DMS153 treated with DMSO at 0.1 percent for 48 hours (cell line): ENCODE measurements around the gene SND1.

Experiments
- DNase-seq: peaks from one replicate; lab custom pipeline; 2025; ENCODE audit not compliant: unreplicated experiment; lab: John Stamatoyannopoulos, UW

SND1 gene

DNA sequence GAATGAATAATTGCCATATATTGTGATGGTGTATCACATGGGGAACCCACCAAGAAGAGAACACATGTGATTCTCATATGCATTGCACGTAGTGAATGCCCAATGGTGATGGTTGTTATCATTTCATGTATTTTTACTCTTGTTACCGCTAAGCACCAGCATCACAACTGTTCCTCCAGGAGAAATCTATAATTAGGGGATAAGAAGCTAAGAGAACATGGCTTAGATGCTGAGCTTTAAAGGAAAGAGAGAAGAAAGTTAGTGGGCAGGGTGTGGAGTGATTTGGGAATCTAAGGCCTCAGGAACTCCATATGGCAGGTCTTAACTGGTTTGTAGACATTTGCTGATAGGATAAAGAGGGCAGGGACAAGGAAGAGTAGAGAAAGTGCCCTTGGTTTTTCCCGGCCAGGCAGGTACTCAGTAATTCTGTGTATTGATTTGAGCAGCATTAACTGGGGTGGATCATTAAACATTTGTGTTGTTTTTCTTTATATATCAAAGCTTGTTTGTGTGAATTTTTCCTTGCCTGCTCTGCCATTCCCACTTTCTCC lies 233.3 kb downstream of the SND1 start:
- DNase-seq = no peak

DNA sequence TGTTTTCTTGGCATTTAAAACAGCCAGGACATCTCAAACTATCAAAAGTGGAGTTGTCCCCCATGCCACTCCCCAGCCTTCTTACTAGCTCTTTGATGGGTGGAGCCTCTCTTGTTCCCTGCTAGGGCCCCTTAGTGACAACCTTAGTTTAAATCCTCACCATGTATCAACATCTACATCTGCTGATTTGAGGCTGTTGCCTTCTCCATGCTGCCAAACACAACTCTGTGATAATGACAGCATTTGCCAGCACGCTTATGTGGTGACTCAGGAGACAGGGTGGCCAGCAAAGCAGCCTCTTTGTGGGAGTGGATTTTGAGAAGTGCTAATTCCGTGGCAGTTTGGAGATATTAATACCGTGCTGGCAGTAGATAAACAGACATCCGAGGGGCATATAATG lies 233.8 kb downstream of the SND1 start:
- DNase-seq = no peak

DNA sequence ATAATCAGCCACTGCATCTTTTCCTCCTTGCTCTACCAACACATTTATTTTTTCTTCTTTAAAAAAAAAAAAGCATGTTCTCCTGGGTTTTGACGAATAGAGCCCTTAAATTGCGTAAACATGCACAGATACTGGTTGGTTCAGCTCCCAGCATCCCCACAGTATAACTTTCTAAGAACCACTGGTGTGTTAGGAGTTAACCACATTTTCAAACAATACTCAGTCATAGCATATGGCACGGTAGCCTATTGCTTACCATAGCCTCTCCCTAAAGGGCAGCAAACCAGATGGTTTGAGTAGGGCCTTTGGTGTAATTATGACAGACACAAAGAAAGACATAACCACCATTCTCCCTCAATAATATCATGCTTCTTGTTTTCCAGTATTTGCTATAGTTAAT lies 234.3 kb downstream of the SND1 start:
- no peak for DNase-seq

DNA sequence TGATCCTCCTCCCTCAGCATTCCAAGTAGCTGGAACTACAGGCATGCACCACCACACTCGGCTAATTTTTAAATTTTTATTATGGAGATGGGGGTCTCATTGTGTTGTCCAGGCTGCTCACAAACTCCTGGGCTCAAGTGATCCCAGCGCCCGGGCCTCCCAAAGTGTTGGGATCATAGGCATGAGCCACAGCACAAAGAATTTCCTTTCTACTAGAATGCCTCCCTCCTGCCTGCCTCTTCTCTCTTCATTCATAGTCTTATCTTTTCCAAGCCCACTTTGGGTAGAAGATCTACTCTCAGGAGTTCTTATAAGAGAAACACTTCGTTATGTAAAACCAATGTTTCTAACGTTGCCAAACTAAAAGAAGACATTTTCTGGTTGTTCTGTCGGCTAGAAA lies 235.1 kb downstream of the SND1 start:
- no peak for DNase-seq

DNA sequence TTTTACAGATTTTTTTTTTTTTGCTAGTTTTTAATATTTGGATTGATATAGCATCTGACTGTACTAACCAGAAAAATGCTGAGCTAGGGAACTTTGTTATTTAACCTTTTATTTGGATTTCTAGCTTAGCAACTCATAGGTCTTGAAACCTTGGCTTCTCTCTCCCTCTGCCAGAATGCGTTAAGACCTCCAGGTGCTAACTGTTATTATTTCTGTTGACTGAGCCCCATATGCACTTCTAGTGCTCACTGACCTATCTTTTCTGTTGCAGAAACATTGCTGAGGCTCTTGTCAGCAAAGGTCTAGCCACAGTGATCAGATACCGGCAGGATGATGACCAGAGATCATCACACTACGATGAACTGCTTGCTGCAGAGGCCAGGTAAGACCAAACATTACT lies 235.6 kb downstream of the SND1 start:
- no peak for DNase-seq

DNA sequence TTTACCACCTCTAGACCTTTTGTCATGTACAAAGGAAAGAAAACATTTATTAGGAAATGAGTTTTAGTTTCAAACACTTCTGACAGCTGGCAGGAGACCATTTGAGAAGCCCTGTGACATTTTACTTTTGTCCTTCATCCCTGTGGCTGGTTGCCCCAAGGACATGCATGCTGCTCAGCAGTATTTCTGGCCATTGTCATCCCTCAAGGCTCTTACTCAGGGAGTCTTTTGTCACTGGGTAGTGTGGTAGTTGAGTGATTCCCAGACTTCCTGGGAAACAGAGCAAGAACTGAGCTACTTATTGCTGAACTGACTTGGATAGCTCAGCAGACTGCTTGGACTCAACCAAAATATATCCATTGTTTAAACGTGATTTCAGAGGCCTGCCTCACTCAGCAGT lies 236.4 kb downstream of the SND1 start:
- DNase-seq = no peak

DNA sequence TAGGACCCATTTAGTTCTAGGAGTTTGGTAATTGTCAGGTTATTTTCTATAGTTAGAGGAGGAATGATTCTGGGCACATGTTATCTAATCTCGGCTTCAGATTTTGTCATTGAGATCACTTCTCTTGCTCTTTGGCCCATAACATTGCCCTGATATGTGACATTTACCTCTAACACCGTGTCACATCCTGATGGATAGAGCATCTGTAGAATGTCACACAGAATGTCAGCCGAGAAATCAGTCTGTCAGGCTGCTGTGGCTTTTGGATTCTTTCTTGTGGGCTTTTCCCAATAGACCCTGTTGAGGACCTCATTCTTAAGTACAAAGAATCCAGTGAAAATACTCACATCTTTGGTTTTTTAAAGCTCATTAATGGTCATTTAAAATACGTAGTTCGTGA lies 236.8 kb downstream of the SND1 start:
- DNase-seq = no peak

DNA sequence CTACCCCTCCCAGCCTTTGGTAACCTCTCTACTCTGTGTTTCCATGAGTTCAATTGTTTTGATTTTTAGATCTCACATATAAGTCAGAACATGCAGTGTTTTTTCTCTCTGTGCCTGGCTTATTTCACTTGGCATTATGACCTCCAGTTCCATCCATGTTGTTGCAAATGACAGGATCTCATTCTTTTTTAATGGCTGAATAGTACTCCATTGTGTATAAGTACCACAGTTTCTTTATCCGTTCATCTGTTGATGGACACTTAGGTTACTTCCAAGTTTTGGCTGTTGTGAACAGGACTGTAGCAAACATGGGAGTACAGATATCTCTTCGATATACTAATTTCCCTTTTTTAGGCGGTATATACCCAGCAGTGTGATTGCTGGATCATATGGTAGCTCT lies 237.7 kb downstream of the SND1 start:
- DNase-seq = no peak

DNA sequence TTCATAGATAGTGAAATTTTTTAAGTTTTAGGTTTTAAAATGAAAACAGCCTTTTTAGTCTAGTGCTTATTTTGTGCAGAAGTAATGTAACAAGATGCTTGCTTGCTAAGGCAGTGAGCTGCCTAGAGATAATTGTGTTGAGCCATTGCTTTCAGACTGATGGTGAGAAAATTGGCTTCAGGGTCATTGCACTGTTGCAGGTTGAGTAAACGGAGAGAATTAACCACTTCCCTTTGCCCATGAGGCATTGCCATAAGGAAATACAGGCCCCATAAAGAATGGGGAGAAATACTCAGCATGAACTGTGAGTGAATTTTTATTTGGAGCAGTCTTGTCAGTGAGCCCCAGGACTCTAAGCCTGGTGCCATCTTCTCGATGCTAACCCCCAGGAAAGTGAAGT lies 238.7 kb downstream of the SND1 start:
- no peak for DNase-seq

DNA sequence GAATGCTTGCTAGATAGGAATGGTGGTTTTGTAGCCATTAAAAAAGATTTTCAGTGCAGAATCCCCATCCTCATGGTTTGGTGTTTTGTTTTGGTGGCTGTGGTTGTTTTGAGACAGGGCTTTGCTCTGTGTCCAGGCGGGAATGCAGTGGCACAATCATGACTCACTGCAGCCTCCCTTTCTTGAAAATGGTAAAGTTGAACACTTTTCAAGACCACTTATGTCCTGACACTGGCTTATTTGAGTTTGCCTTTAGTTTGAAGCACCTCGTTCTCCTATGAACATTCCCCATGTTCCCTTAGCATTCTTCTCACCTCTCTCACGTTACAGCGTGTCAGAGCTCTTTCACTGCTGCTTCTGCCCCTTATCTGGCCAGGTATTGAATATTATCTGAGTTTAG lies 239.2 kb downstream of the SND1 start:
- DNase-seq = no peak

DNA sequence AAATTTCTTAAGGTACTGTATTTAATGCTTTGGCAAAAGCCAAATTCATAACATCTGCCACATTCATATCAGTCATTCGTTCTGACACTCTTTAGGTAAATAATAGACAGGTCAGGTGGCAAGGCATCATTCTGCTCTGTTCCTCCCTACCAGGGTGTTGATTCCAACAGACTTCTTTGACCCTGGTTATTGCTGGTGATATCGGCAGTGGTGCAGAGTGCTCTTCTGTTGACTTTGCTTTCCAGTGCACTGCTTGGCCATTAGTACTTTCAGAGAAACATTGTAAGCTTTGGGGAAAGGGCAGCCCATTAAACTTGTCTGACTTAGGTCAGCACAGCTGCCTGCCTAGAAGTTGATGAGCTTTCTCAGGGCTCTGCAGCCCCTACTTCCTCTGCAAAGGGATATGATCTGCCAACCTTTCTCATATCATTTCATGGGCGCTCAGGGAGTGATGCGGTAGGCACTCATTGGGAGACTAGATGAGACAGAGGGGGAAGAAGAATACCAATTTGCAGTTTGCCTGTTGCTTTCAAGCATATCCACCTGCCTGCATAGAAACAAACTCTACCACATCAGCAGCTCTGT lies 240.0 kb downstream of the SND1 start:
- DNase-seq = no peak

DNA sequence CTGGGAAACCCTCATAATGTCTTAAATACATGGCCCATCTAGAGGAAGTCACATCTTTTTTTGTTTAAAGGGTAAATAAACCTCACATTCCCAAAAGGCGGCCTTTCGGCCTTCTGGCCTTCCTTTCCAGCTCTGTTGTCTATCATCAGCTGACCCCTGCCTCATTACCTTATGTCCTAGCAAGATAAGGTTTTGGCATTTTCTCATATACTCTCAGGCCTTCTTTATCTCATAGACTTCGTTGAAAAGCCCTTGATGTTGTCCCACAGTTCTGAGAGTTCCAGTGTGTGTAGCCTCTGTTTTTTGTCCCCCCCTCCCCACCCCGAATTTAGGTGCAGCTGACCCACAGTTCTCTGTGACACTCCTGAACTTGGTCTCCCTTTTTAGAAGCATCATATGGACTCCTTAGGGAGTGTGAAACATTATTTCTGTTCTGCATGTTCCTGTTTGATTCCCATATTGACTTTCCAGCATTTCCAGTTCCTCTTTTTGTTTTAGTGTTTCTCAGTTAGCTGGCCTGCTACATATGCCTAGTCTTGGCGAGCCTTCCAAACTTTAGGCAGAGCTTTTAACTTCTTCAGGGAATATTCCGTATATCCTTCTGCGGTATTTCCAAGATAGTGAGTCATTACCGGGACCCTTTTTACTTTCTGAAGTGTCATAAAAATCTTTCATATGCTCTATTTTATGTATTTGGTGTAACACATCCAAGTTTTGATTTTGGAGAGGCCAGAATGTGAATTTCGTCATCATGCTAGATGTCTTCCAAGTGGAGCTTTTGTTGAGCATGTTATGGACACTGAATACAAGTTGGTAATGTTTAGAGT lies 240.7 kb downstream of the SND1 start:
- DNase-seq = no peak

DNA sequence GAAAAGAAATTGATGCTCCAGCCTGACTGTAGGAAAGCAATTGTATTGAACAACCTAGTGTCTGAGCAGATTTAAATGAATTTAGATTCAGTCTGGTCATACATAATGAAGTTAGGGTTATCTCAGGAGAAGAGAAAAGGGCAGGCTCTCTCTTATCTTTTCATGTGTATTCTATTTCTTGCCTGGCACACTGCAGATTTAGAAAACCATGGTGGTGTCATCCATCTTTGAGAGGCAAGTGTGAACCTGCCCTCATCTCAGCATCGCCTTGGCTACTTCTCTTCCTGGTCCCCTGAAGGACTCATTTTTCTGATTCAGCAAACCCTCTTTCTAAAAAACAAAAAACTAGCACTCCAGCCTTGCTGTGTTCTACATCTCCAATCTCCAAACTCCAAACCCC lies 241.6 kb downstream of the SND1 start:
- DNase-seq = no peak

DNA sequence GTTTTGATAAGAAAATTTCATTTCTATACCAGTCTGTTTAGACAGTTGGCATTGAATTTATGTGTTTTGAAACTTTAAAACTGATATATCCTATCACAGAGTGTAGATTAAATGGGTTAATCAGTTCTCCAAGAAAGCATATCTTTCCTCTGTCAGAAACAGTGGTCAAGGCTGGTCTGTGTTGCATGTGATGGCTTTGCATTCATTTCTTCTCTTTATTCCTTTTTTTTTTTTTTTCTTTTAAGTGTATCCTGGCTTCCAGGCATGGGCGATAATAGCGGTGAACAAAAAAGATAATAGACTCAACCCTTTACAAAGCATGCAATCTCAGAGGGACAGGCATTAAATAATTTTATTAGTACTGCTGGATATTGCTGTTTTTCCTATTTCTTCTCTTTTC lies 242.6 kb downstream of the SND1 start:
- DNase-seq = no peak

DNA sequence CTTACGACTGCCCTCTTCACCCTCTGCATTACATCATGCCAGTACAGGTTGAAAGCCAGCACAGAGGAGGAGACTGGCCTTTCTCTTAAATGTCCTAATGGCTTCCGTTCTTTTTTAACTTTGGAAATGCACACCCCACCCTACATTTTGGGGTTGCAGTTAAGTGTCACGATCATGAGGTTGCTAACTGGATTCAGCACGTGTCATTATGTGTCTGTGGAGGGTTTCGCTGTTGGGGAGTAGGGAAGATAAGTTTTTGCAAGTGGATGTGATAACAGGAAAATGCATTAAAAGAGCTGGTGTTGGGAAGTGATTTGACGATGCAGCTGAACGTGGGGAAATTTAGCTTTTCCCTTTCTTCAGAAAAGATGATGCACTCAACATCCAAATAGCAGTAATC lies 243.4 kb downstream of the SND1 start:
- no peak for DNase-seq

DNA sequence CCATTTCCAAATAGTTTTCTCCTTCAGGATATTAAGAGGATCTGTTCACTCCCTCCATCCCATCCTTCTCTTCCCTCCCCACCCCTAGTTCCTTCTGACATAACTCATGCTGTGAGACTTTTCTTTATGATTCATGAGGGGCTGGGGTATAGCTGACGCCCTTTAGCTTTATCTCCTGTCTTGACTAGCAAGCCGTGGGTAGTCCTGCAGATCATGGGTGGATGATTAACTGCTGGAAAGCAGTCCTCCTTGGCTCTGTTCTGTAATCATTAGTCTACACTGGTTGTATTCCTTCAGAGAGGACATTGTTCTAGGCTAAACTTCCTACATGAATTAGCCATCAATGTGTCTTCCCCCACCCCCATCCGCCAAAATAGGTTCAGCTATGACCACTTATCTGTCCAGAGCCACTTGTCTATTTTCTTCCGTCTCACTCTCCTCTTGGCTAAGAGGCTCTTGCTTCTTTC lies 243.9 kb downstream of the SND1 start:
- DNase-seq = no peak

DNA sequence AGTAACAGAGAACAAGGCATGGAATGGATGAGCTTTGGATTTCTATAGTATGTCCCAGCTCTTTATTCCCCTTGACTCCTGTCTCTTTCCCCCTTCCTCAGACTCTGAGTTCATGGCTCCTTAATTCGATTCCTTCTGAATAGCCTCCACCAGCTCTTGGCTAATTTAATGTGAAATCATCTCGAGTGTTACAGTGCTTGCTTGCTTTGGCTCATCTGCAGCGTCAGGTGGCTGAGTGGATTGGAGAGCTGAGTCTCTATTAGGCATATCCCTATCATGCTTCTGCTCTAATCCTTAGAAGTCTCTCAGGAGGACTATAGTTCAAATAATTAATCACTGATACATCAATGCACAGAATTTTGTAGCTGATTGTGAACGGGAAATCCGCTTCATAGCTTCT lies 244.7 kb downstream of the SND1 start:
- DNase-seq = no peak

DNA sequence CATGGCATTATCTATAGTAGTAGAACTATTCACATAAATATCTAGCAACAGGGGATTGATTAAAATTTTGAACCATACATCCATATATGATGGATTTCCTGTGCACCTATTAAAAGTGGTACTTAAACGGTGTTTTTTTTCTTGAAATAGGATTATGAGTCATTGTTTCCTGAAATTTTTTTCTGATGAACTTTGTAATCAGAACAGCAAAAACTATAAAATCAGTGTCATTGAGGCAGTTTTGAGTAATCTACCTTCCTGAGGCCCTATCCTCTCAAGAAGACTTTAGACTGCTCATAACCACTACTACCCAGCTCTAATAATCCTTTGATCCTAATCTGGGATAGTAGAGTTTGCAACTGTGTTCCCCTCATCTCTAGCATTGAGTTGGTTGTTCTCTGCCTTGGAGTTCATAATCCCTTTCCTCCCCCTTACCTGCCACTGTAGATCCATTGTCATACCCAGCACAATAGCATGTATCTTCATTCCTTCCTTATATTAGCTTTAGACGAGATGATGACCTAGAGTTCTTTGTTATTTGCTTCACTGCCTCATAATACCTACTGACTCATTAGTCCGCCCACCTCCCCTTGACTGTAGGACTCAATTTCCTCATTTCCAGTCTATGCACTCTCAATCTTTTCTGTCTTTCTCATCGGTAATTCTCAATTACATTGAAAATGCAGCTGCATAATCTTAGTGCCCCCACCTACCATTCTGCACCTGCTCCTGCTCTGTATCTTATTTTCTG lies 245.9 kb downstream of the SND1 start:
- DNase-seq = no peak

DNA sequence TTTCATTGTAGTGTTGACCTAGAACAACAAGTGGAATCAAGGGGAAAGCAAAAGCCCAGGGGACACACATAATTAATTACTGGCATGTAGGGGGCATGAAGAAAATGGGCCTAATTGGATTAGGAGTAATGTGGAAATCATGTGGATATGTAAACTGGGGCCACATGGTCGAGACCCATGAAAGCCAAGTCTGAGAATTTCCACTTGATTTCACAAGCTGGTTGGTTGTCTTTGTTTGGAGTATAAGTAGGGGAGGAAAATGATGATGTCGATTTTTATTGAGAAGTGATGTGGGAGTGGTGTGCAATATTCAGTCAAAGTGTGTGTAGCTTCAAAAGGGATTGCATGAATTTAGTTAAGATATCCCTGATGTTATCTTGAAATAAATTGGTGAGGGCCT lies 247.4 kb downstream of the SND1 start:
- DNase-seq = no peak

DNA sequence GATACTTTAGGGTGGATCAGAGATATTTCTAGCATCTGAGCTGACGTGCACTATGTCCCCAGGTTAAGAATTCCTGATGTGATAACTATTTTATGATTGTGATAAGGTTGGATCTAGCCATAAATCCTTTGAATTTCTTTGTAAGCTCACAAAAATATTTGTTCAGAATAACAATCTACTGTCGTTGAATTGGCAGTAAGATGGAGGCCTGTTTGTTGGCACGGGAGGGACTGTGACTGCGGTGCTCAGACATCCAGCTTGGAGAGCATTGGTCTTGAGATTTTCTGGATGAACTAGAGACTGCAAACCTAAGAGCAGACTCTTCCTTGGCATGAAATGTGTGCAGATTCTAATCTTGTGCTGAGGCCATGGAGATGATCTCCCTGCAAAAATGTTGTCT lies 248.1 kb downstream of the SND1 start:
- DNase-seq = no peak

DNA sequence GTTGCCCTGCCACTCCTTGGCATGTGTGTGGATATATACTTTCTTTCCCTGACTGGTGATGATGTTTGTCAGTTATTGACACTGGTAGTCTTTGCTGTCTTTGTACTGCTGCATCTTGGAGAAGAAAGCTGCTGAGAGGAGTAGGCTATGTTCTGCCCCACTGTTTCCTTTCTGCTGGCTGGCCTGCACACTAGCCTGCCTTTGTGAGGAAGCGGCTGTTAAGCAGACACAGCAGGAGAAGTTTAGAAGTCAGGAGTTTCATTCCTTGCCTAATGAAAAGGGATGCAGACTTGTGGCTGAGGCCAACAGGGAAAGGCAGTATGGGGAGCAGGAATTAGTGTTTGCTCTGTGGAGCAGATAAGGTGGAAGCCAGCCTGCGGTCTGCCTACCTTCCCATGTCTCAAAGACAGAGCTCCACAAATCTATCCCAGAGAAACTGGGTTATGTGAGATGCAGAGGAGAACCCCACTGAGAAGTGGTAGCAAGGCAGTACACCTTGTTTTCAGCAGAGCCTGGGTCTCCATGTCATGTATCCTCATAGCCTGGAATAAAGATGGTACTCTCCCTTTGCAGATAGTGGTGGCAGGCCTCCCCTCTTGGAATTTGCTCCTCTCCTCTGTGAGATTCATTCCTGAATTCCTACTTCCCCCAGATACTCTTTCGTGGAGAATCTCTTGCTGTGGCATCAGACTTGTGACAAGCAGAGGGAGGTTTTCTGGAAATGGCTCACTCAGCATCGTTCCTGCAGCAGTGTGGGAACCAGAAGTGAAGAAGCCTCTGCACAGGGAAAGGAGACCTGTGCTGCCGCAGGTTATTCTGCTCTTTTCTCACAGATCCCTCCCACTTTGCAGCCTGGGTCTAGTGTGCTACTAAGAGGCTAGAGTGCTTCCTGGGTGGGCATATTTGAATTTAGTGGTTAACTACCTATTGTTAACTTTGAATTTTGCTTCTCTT lies 249.0 kb downstream of the SND1 start:
- no peak for DNase-seq
